Measurements from ENCODE around the gene CCT2. TPM values are rescaled to one million over a fixed set of nuclear protein-coding genes. Genes with fewer than 3 reads are reported as not detected.

CCT2 gene
- total RNA-seq, 1 donor from 2014 or later, result 262 TPM

GRCh38 chr12:69589082-69589481, 3.8 kb downstream of the CCT2 start:
- peaks cover 39% of the 10 kb centered on the region for H4K20me1 ChIP-seq (ENCODE audit: insufficient read depth, low read length)
- H3K36me3 ChIP-seq (ENCODE audit: insufficient read depth, low read length), result peaks cover 67% of the 10 kb centered on the region
- peaks cover 11% of the 10 kb centered on the region for H3K36me3 Mint-ChIP-seq (ENCODE audit: low read depth, unreplicated experiment)
- H3K4me3 Mint-ChIP-seq (ENCODE audit: unreplicated experiment), result no peak overlapping the region
- H3K27me3 Mint-ChIP-seq (ENCODE audit: low read depth, unreplicated experiment), result no peaks in the 10 kb centered on the region
- no peak for TF ChIP-seq CTCF (IDR thresholded peaks at IDR 0.05; ENCODE audit: insufficient read depth, low read depth, low read length)
- no peak for TF ChIP-seq EZH2 (IDR thresholded peaks at IDR 0.05; ENCODE audit: insufficient read depth, low read length)
- H3K27me3 ChIP-seq (ENCODE audit: insufficient read depth, low read length), result no peaks in the 10 kb centered on the region
- no peaks in the 10 kb centered on the region for H3K4me1 Mint-ChIP-seq (ENCODE audit: low read depth, unreplicated experiment)
- no peak for DNase-seq (ENCODE audit: low read depth)
- H3K9ac ChIP-seq (ENCODE audit: low read length), result no peak overlapping the region
- FAIRE-seq, result no peak
- H3K4me1 ChIP-seq (ENCODE audit: insufficient read depth, low read length), result no peaks in the 10 kb centered on the region
- H3K9me3 Mint-ChIP-seq (ENCODE audit: unreplicated experiment), result no peaks in the 10 kb centered on the region
- H2AFZ ChIP-seq (ENCODE audit: low read depth, low read length), result no peak overlapping the region
- H3K79me2 ChIP-seq (ENCODE audit: insufficient read depth, low read length), result peaks cover 70% of the 10 kb centered on the region
- no peaks in the 10 kb centered on the region for H3K9me3 ChIP-seq (ENCODE audit: insufficient read depth, low read depth, low read length)
- H3K27ac ChIP-seq (ENCODE audit: low read depth, low read length), result no peak overlapping the region
- H3K4me3 ChIP-seq (ENCODE audit: insufficient read depth, low read depth, low read length), result no peak overlapping the region
- H3K27ac Mint-ChIP-seq (ENCODE audit: unreplicated experiment), result no peak overlapping the region
- H3K4me2 ChIP-seq (ENCODE audit: low read length), result no peak overlapping the region

- FAIRE-seq, result no peak
- no peak for TF ChIP-seq CTCF (IDR thresholded peaks at IDR 0.05; ENCODE audit: insufficient read depth, low read depth, low read length)
- TF ChIP-seq EZH2 (IDR thresholded peaks at IDR 0.05; ENCODE audit: insufficient read depth, low read length), result no peak
- DNase-seq (ENCODE audit: low read depth), result no peak
- no peak overlapping the region for H2AFZ ChIP-seq (ENCODE audit: low read depth, low read length)
- no peak overlapping the region for H3K4me2 ChIP-seq (ENCODE audit: low read length)
- peaks cover 29% of the 10 kb centered on the region for H3K79me2 ChIP-seq (ENCODE audit: insufficient read depth, low read length)
- H3K9me3 ChIP-seq (ENCODE audit: insufficient read depth, low read depth, low read length), result no peaks in the 10 kb centered on the region
- H3K27ac ChIP-seq (ENCODE audit: low read depth, low read length), result no peak overlapping the region
- no peak overlapping the region for H3K4me3 ChIP-seq (ENCODE audit: insufficient read depth, low read depth, low read length)
- H3K9ac ChIP-seq (ENCODE audit: low read length), result no peak overlapping the region
- Mint-ChIP-seq H3K9me3 (ENCODE audit: unreplicated experiment) (no peaks in the 10 kb centered on the region), H3K36me3 (ENCODE audit: low read depth, unreplicated experiment) (peaks cover 22% of the 10 kb centered on the region), H3K4me1 (ENCODE audit: low read depth, unreplicated experiment) (no peaks in the 10 kb centered on the region), H3K4me3 (ENCODE audit: unreplicated experiment) (no peak overlapping the region), H3K27ac (ENCODE audit: unreplicated experiment) (no peak overlapping the region), H3K27me3 (ENCODE audit: low read depth, unreplicated experiment) (no peaks in the 10 kb centered on the region)
- H3K4me1 ChIP-seq (ENCODE audit: insufficient read depth, low read length), result no peaks in the 10 kb centered on the region
- no peaks in the 10 kb centered on the region for H3K27me3 ChIP-seq (ENCODE audit: insufficient read depth, low read length)
- peaks cover 86% of the 10 kb centered on the region for H3K36me3 ChIP-seq (ENCODE audit: insufficient read depth, low read length)
- H4K20me1 ChIP-seq (ENCODE audit: insufficient read depth, low read length), result peaks cover 46% of the 10 kb centered on the region
Measured at GRCh38 chr12:69595689-69596088, 10.4 kb downstream of the CCT2 start.

- no peak for DNase-seq (ENCODE audit: low read depth)
- Histone ChIP-seq H3K9ac (ENCODE audit: low read length) (no peak overlapping the region), H3K4me3 (ENCODE audit: insufficient read depth, low read depth, low read length) (no peak overlapping the region), H3K4me2 (ENCODE audit: low read length) (no peak overlapping the region), H3K36me3 (ENCODE audit: insufficient read depth, low read length) (peaks cover 80% of the 10 kb centered on the region), H3K27me3 (ENCODE audit: insufficient read depth, low read length) (no peaks in the 10 kb centered on the region), H3K27ac (ENCODE audit: low read depth, low read length) (no peak overlapping the region), H4K20me1 (ENCODE audit: insufficient read depth, low read length) (peaks cover 42% of the 10 kb centered on the region), H2AFZ (ENCODE audit: low read depth, low read length) (no peak overlapping the region), H3K9me3 (ENCODE audit: insufficient read depth, low read depth, low read length) (no peaks in the 10 kb centered on the region), H3K79me2 (ENCODE audit: insufficient read depth, low read length) (peaks cover 16% of the 10 kb centered on the region), H3K4me1 (ENCODE audit: insufficient read depth, low read length) (no peaks in the 10 kb centered on the region)
- H3K27ac Mint-ChIP-seq (ENCODE audit: unreplicated experiment), result no peak overlapping the region
- H3K27me3 Mint-ChIP-seq (ENCODE audit: low read depth, unreplicated experiment), result no peaks in the 10 kb centered on the region
- FAIRE-seq, result no peak
- peaks cover 26% of the 10 kb centered on the region for H3K36me3 Mint-ChIP-seq (ENCODE audit: low read depth, unreplicated experiment)
- no peaks in the 10 kb centered on the region for H3K9me3 Mint-ChIP-seq (ENCODE audit: unreplicated experiment)
- no peaks in the 10 kb centered on the region for H3K4me1 Mint-ChIP-seq (ENCODE audit: low read depth, unreplicated experiment)
- TF ChIP-seq EZH2 (IDR thresholded peaks at IDR 0.05; ENCODE audit: insufficient read depth, low read length) (no peak), CTCF (IDR thresholded peaks at IDR 0.05; ENCODE audit: insufficient read depth, low read depth, low read length) (no peak)
- no peak overlapping the region for H3K4me3 Mint-ChIP-seq (ENCODE audit: unreplicated experiment)
Measured at GRCh38 chr12:69598174-69598753, 13.0 kb downstream of the CCT2 start.

All from astrocyte (in vitro differentiated cells and primary cell).